ENCODE results near the gene MED27. TPM values are rescaled to one million over a fixed set of nuclear protein-coding genes. Genes with fewer than 3 reads are reported as not detected.

The MED27 gene
- total and polyA plus RNA-seq, 2 of the 8 experiments (the other 6 are each of a cell fraction or from before 2014, with no cell fraction given): 29.9 to 56.5 TPM

GRCh38 chr9:132043708-132044107 is 36.0 kb downstream of the MED27 start:
- no peaks in the 10 kb centered on the region for H3K36me3 ChIP-seq (ENCODE audit: control insufficient read depth in 2 of 4, insufficient read depth in 4 of 4, low read length in 3 of 4)
- no peak overlapping the region for H3K56ac ChIP-seq (replicated peaks; ENCODE audit: insufficient read length, low read depth, low read length)
- DNase-seq (ENCODE audit: low read depth in 1 of 2, low spot score in 2 of 2): no peak
- H3K79me1 ChIP-seq (ENCODE audit: low read depth, low read length): no peaks in the 10 kb centered on the region
- no peak overlapping the region for H3K14ac ChIP-seq (ENCODE audit: insufficient read length)
- H3K27me3 ChIP-seq (replicated peaks in 1 of 4; ENCODE audit: control insufficient read depth in 3 of 4, extremely low read depth in 1 of 4, insufficient read depth in 3 of 4, low read length in 3 of 4): no peaks in the 10 kb centered on the region
- no peak overlapping the region for H4K91ac ChIP-seq (replicated peaks; ENCODE audit: insufficient read length, low read length)
- no peak overlapping the region for H3K18ac ChIP-seq (ENCODE audit: extremely low read depth, low read length)
- H4K8ac ChIP-seq (ENCODE audit: extremely low read depth, insufficient read depth, low read length): no peak overlapping the region
- no peak overlapping the region for H3K27ac ChIP-seq (ENCODE audit: low read depth, low read length)
- 89% methylated on average over 3 of the region's 3 CpGs; no CpG with 5 or more reads in 1 of the 2 experiments for WGBS, 2 experiments (ENCODE audit: extremely low coverage in 1 of 2, insufficient coverage in 1 of 2, insufficient read length in 1 of 2, insufficient replicate concordance in 2 of 2, low coverage in 1 of 2, low lambda C conversion rate in 2 of 2, missing lambda C conversion rate in 1 of 2)
- CTCF ChIA-PET (ENCODE audit: partially characterized antibody): no interaction called here
- H3K4me3 ChIP-seq (ENCODE audit: extremely low read depth in 1 of 4, insufficient read depth in 2 of 4, low read depth in 3 of 4, low read length in 4 of 4): no peak overlapping the region
- H2BK12ac ChIP-seq (ENCODE audit: low read depth, low read length): no peak overlapping the region
- H3K9me3 ChIP-seq (ENCODE audit: insufficient read depth in 2 of 2, low read depth in 1 of 2, low read length in 1 of 2): no peaks in the 10 kb centered on the region
- no peaks in the 10 kb centered on the region; a peak in 1 of 7 replicates for H3K4me1 ChIP-seq (replicated peaks in 1 of 4; ENCODE audit: control insufficient read depth in 3 of 4, insufficient read depth in 4 of 4, low read length in 3 of 4)
- no peak overlapping the region for H2BK120ac ChIP-seq (replicated peaks; ENCODE audit: low read depth, low read length)
- no peak overlapping the region for H2BK5ac ChIP-seq (ENCODE audit: low read depth, low read length)
- no peak overlapping the region for H3K23ac ChIP-seq (ENCODE audit: insufficient read length)
- H3K4ac ChIP-seq (replicated peaks; ENCODE audit: insufficient read length, low read depth, low read length): no peak overlapping the region
- no peaks in the 10 kb centered on the region for H3K23me2 ChIP-seq (ENCODE audit: low read depth, low read length)
- no peak overlapping the region for H2AK5ac ChIP-seq (ENCODE audit: low read depth, low read length)
- H2BK20ac ChIP-seq (ENCODE audit: low read length): no peak overlapping the region
- FAIRE-seq: no peak
- no peak overlapping the region for H2BK15ac ChIP-seq (ENCODE audit: low read length)
- POLR2A ChIA-PET (ENCODE audit: partially characterized antibody): interaction anchor here (1.6 kb wide), 1 partner anchor 9 kb away, joined by 4 read pairs; no protein-coding TSS in a partner anchor
- no peak overlapping the region for H2AFZ ChIP-seq (ENCODE audit: low read length)
- no peak overlapping the region for H4K5ac ChIP-seq (ENCODE audit: insufficient read length, low read depth, low read length)
- H3K4me2 ChIP-seq (ENCODE audit: insufficient read depth in 1 of 2, low read depth in 2 of 2, low read length in 2 of 2): no peak overlapping the region
- H4K20me1 ChIP-seq (replicated peaks in 1 of 2; ENCODE audit: control insufficient read depth in 1 of 2, insufficient read depth in 2 of 2, low read length in 2 of 2): peaks cover 5 to 8% of the 10 kb centered on the region in 2 experiments
- peaks cover 0 to 12% of the 10 kb centered on the region in 2 experiments; a peak in 1 of 4 replicates for H3K79me2 ChIP-seq (ENCODE audit: control insufficient read depth in 1 of 2, insufficient read depth in 2 of 2, low read length in 2 of 2)
- H3K9ac ChIP-seq (replicated peaks in 1 of 4; ENCODE audit: extremely low read depth in 1 of 4, low read depth in 3 of 4, low read length in 3 of 4): no peak overlapping the region
- no peak for TF ChIP-seq CEBPB (IDR thresholded peaks at IDR 0.05; ENCODE audit: low read depth, low read length)
- no peak for TF ChIP-seq NRF1 (IDR thresholded peaks at IDR 0.05; ENCODE audit: low read depth, low read length)
- no peak for TF ChIP-seq EGR1 (IDR thresholded peaks at IDR 0.05; ENCODE audit: borderline replicate concordance, low read depth, low read length)
- no peak for TF ChIP-seq BCL11A (IDR thresholded peaks at IDR 0.05; ENCODE audit: low read depth in 2 of 2, low read length in 2 of 2)
- TF ChIP-seq PHF8 (conservative IDR thresholded peaks at IDR 0.05; ENCODE audit: low read depth, low read length): no peak
- TF ChIP-seq SUZ12 (IDR thresholded peaks at IDR 0.05; ENCODE audit: low read length): no peak
- TF ChIP-seq TAF7 (optimal IDR thresholded peaks at IDR 0.05; ENCODE audit: borderline replicate concordance, low read depth, low read length): no peak
- no peak for TF ChIP-seq NANOG (IDR thresholded peaks at IDR 0.05; ENCODE audit: insufficient read depth, low read depth, low read length, poor library complexity, severe bottlenecking)
- no peak for TF ChIP-seq SRF (IDR thresholded peaks at IDR 0.05; ENCODE audit: low read depth, low read length)
- TF ChIP-seq RFX5 (IDR thresholded peaks at IDR 0.05; ENCODE audit: borderline replicate concordance, low read depth, low read length): no peak
- TF ChIP-seq ATF3 (IDR thresholded peaks at IDR 0.05; ENCODE audit: insufficient read depth, low read depth, low read length): no peak
- no peak for TF ChIP-seq KDM1A (IDR thresholded peaks at IDR 0.05; ENCODE audit: borderline replicate concordance, low read length)
- TF ChIP-seq RNF2 (IDR thresholded peaks at IDR 0.05; ENCODE audit: borderline replicate concordance, low read depth, low read length, missing control alignments, poor library complexity, severe bottlenecking): no peak
- no peak for TF ChIP-seq TBP (IDR thresholded peaks at IDR 0.05; ENCODE audit: low read depth, low read length)
